HepG2 (cell line): ENCODE data around the gene TEX48. TPM values are rescaled to one million over a fixed set of nuclear protein-coding genes. Genes with fewer than 3 reads are reported as not detected.

Experiments
- ATAC-seq: fragments of 200-7000 bp; cut with Tn5 transposase; 3 replicates; pipeline ENCODE4 v1.9.1; 2020; ENCODE audit warnings: mild to moderate bottlenecking, moderate library complexity
- BruUV-seq: library from RNA; stranded (reverse); fragments of 400-500 nt; replicated peaks from 2 replicates; lab custom pipeline; 2021; lab: Mats Ljungman, UMichigan
- CTCF ChIA-PET: fragments of 300-600 bp; formaldehyde crosslinking; extraction: SDS; loops from one replicate; lab custom pipeline; 2021; ENCODE audit warnings: low total read pairs, inconsistent platforms, low intra/inter-chr PET ratio; lab: Yijun Ruan, JAX
- POLR2A ChIA-PET: fragments of 350-600 bp; sonication (Branson Sonifier 250); formaldehyde crosslinking; loops from one replicate; lab custom pipeline; 2020; ENCODE audit warnings: antibody characterized with exemption, inconsistent platforms; lab: Yijun Ruan, JAX
- DNase-seq: peaks from one replicate; pipeline ENCODE4 v3.0.0-alpha.2; 2015; ENCODE audit warnings: low spot score
- FAIRE-seq: peaks from 3 replicates; lab custom pipeline; 2011; peaks lifted over from hg19 to GRCh38; lab: Jason Lieb, UNC
- H2AFZ ChIP-seq: one replicate; pipeline ENCODE4 v1.6.1; 2011; ENCODE audit warnings: low read length, inconsistent platforms
- H3K27ac ChIP-seq: fragments of 300-600 bp; 3 replicates; pipeline ENCODE4 v1.8.0; 2011; ENCODE audit warnings: mixed run types, mild to moderate bottlenecking, mixed read lengths, low read length, inconsistent platforms; ENCODE audit not compliant: insufficient read depth; ENCODE audit errors: extremely low read length
- H3K27me3 ChIP-seq, 2 experiments: fragments of 200-600 bp in 1 of 2; 2 replicates in 1 of 2; 3 replicates in 1 of 2; pipeline versions ENCODE4 v1.6.0 to v1.8.0; 2011; ENCODE audit warnings: low read length in 2 of 2, mild to moderate bottlenecking in 2 of 2, moderate library complexity in 2 of 2, inconsistent platforms in 1 of 2; ENCODE audit not compliant: insufficient read depth in 2 of 2, control insufficient read depth in 1 of 2
- H3K36me3 ChIP-seq, 2 experiments: fragments of 200-600 bp in 1 of 2; replicated peaks in 1 of 2; 2 replicates in 1 of 2; 3 replicates in 1 of 2; pipeline versions ENCODE4 v1.5.1 to v1.8.0; 2011; ENCODE audit warnings: low read length in 2 of 2, inconsistent platforms in 1 of 2; ENCODE audit not compliant: insufficient read depth in 2 of 2, control insufficient read depth in 1 of 2
- H3K4me1 ChIP-seq: 2 replicates; pipeline ENCODE4 v1.5.1; 2012; ENCODE audit warnings: low read length, inconsistent platforms; ENCODE audit not compliant: insufficient read depth
- H3K4me2 ChIP-seq: 2 replicates; pipeline ENCODE4 v1.6.0; 2011; ENCODE audit warnings: low read depth, low read length, inconsistent platforms
- H3K4me3 ChIP-seq, 3 experiments: fragments of 200-600 bp in 1 of 3; sonication (generic), shearing (Covaris generic) in 1 of 3; replicated peaks in 1 of 3; 2 replicates each; pipeline ENCODE4 v1.5.1; 2011 to 2016; ENCODE audit warnings: low read length in 3 of 3, inconsistent platforms in 2 of 3, low read depth in 2 of 3, mild to moderate bottlenecking in 2 of 3, control low read depth in 1 of 3, mixed read lengths in 1 of 3; ENCODE audit not compliant: insufficient read depth in 1 of 3
- H3K79me2 ChIP-seq: one replicate; pipeline ENCODE4 v1.6.1; 2011; ENCODE audit warnings: low read length, inconsistent platforms; ENCODE audit not compliant: insufficient read depth
- H3K9ac ChIP-seq: 2 replicates; pipeline ENCODE4 v1.6.0; 2011; ENCODE audit warnings: mild to moderate bottlenecking, low read depth, low read length, inconsistent platforms; ENCODE audit not compliant: insufficient read depth
- H3K9me3 ChIP-seq: 2 replicates; pipeline ENCODE4 v1.5.1; 2012; ENCODE audit warnings: mild to moderate bottlenecking, low read length
- H4K20me1 ChIP-seq: 2 replicates; pipeline ENCODE4 v1.6.0; 2011; ENCODE audit warnings: inconsistent platforms, mild to moderate bottlenecking, low read length, moderate library complexity; ENCODE audit not compliant: insufficient read depth
- ARID2 ChIP-seq: sonication (generic); formaldehyde crosslinking; IDR thresholded peaks from 2 replicates; pipeline ENCODE4 v1.8.1; 2022; ENCODE audit warnings: mild to moderate bottlenecking, missing genetic modification reagents, borderline replicate concordance
- FOXK1 ChIP-seq: sonication (generic); formaldehyde crosslinking; IDR thresholded peaks from 2 replicates; pipeline ENCODE4 v1.4.0; 2020; ENCODE audit warnings: low read depth, missing genetic modification reagents, borderline replicate concordance
- MAFF ChIP-seq: IDR thresholded peaks from 2 replicates; pipeline ENCODE4 v1.6.1; 2011; ENCODE audit warnings: low read depth, low read length, improper control_type of control experiment
- ZBTB7B ChIP-seq: sonication (generic); formaldehyde crosslinking; IDR thresholded peaks from 2 replicates; pipeline ENCODE4 v1.4.0; 2020; ENCODE audit warnings: missing genetic modification reagents
- ZSCAN22 ChIP-seq: sonication (generic); formaldehyde crosslinking; IDR thresholded peaks from 2 replicates; pipeline ENCODE4 v1.4.0; 2020; ENCODE audit warnings: mild to moderate bottlenecking, missing genetic modification reagents
- ZSCAN31 ChIP-seq: sonication (generic); formaldehyde crosslinking; IDR thresholded peaks from 2 replicates; pipeline ENCODE4 v1.5.0; 2020; ENCODE audit warnings: low read depth, mild to moderate bottlenecking, missing genetic modification reagents
- WGBS: methylation state at CpG from one replicate; pipeline ENCODE4 v1.1.6; 2017; ENCODE audit warnings: low lambda C conversion rate; 5-methylcytosine and 5-hydroxymethylcytosine counted together
- in situ Hi-C: cut with HindIII; loops from 2 replicates; pipeline ENCODE4 v1.10.0; 2017; ENCODE audit warnings: low pct_unique_long_range_greater_than_20kb; ENCODE audit not compliant: extremely low pct_ligation_motif_present
- intact Hi-C: fragments of 100-400 bp; cut with micrococcal nuclease; formaldehyde crosslinking; loops from one replicate; pipeline ENCODE4 v1.10.0; 2022; ENCODE audit not compliant: unreplicated experiment
- polyA plus RNA-seq, 8 experiments: library from polyadenylated mRNA; depleted of rRNA in 3 of 8; stranded (reverse) in 7 of 8; unstranded in 1 of 8; fragments of >200 nt; fragmentation: Illumina TruSeq in 4 of 8; extraction: Trizol in 4 of 8; gene quantifications; 2 replicates each; pipeline versions ENCODE4 v1.2.1 to v1.2.3, GENCODE V29; 2011 to 2016; ENCODE audit warnings: low read depth in 4 of 8, missing spikeins in 1 of 8, mixed read lengths in 1 of 8; ENCODE audit not compliant: insufficient read depth in 1 of 8
- total RNA-seq, 5 experiments: library from RNA; depleted of rRNA; stranded (reverse); fragments of >200 nt; fragmentation: Illumina TruSeq; extraction: Trizol; gene quantifications; 2 replicates each; pipeline ENCODE4 v1.2.3, GENCODE V29; 2016; ENCODE audit warnings: low read depth in 1 of 5
- TF ChIP-seq, protein P1 (sequence below): sonication (generic); formaldehyde crosslinking; IDR thresholded peaks from 2 replicates; pipeline ENCODE4 v1.5.1; 2020; ENCODE audit warnings: missing genetic modification reagents, mild to moderate bottlenecking, borderline replicate concordance
- TF ChIP-seq, protein P2 (sequence below): sonication (generic); formaldehyde crosslinking; IDR thresholded peaks from 2 replicates; pipeline ENCODE4 v1.4.0; 2020; ENCODE audit warnings: mild to moderate bottlenecking, missing genetic modification reagents
- TF ChIP-seq, protein P3 (sequence below): sonication (generic); formaldehyde crosslinking; IDR thresholded peaks from 2 replicates; pipeline ENCODE4 v1.4.0; 2020; ENCODE audit warnings: mild to moderate bottlenecking, missing genetic modification reagents

Gene TEX48
- total and polyA plus RNA-seq, 2 of the 13 experiments (the other 11 are each of a cell fraction or from before 2014, with no cell fraction given): not detected

DNA sequence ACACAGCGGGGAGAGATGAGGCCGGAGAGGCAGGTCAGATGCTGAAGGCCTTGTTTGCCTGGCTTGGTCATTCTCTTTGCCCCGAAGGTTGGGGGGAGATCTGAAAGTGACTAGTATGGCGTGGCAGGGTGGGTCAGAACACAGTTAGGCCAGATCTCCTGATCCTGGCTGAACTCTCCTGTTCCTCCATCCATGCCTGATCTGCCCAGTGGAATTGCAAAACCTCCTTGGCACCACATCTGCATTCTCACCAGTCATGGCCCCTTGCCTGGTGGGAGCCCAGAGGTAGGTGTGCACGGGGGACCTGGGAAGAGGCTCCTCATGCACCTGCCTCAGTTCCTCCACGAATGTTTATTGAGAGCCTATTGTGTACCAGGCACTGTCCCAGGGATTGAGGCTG is 47.6 kb downstream of the TEX48 start (continued):
- TF ChIP-seq, protein P1, sequence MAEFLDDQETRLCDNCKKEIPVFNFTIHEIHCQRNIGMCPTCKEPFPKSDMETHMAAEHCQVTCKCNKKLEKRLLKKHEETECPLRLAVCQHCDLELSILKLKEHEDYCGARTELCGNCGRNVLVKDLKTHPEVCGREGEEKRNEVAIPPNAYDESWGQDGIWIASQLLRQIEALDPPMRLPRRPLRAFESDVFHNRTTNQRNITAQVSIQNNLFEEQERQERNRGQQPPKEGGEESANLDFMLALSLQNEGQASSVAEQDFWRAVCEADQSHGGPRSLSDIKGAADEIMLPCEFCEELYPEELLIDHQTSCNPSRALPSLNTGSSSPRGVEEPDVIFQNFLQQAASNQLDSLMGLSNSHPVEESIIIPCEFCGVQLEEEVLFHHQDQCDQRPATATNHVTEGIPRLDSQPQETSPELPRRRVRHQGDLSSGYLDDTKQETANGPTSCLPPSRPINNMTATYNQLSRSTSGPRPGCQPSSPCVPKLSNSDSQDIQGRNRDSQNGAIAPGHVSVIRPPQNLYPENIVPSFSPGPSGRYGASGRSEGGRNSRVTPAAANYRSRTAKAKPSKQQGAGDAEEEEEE: no peak
- TF ChIP-seq ARID2 (CRISPR knock-in tag) (no peak), MAFF (no peak), ZBTB7B (CRISPR knock-in tag) (no peak), FOXK1 (no peak), ZSCAN22 (CRISPR knock-in tag) (no peak)
- TF ChIP-seq, protein P2, sequence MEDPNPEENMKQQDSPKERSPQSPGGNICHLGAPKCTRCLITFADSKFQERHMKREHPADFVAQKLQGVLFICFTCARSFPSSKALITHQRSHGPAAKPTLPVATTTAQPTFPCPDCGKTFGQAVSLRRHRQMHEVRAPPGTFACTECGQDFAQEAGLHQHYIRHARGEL (CRISPR knock-in tag): no peak
- TF ChIP-seq, protein P3, sequence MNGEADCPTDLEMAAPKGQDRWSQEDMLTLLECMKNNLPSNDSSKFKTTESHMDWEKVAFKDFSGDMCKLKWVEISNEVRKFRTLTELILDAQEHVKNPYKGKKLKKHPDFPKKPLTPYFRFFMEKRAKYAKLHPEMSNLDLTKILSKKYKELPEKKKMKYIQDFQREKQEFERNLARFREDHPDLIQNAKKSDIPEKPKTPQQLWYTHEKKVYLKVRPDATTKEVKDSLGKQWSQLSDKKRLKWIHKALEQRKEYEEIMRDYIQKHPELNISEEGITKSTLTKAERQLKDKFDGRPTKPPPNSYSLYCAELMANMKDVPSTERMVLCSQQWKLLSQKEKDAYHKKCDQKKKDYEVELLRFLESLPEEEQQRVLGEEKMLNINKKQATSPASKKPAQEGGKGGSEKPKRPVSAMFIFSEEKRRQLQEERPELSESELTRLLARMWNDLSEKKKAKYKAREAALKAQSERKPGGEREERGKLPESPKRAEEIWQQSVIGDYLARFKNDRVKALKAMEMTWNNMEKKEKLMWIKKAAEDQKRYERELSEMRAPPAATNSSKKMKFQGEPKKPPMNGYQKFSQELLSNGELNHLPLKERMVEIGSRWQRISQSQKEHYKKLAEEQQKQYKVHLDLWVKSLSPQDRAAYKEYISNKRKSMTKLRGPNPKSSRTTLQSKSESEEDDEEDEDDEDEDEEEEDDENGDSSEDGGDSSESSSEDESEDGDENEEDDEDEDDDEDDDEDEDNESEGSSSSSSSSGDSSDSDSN (CRISPR knock-in tag): no peak

DNA sequence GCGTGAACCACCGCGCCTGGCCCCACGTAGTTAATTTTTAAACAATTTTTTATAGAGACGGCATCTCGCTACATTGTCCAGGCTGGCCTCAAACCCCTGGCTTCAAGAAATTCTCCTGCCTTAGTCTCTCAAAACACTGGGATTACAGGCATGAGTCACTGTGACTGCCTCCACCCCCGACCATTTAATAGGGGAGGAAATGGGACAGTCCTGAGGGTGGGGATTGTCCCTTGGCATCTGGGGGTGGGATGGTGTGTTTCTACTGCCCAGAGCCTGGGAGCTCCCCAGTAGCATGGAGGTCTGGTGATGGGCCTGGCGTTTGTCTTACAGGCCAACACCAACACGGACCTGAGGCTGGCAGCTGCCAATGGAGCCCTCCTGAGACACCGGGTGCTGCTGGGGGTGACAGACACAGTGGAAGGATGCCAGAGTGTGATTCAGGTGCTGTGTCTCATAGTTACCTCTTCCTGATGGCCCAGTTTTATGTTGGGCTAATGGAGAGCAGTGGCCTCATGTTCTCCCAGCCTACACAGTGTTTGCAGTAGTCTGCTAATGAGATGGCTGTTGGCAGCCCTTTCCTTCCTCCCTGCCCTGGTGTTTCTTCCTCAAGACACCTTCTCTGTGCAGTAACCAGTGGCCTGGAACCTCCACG is 48.4 kb downstream of the TEX48 start:
- TF ChIP-seq ZSCAN31 (CRISPR knock-in tag): no peak
- TF ChIP-seq, all 625 proteins: peak for 0
- Histone ChIP-seq H3K36me3 (peaks cover 3 to 28% of the 10 kb centered on the region in 2 experiments), H3K4me2 (no peak overlapping the region), H3K9me3 (no peaks in the 10 kb centered on the region), H3K4me3 (no peak overlapping the region), H2AFZ (no peak overlapping the region), H3K79me2 (no peaks in the 10 kb centered on the region), H3K4me1 (peaks cover 6% of the 10 kb centered on the region), H4K20me1 (no peaks in the 10 kb centered on the region), H3K9ac (no peak overlapping the region), H3K27ac (no peak overlapping the region), H3K27me3 (no peaks in the 10 kb centered on the region)
- POLR2A ChIA-PET: no interaction called here
- BruUV-seq: no TSS peak
- no peak for DNase-seq
- CTCF ChIA-PET: no interaction called here
- FAIRE-seq: no peak
- no peak for ATAC-seq
- intact Hi-C loops (no loop called here), in situ Hi-C loops (no loop called here)
- 93% methylated on average over 9 of the region's 11 CpGs for WGBS
